HEK293 (cell line): Measurements from ENCODE around the gene TMEM150C.

Source experiments
- CTCF ChIA-PET: fragments of 350-600 bp; formaldehyde crosslinking; extraction: SDS; loops from one replicate; lab custom pipeline; 2021; ENCODE audit warnings: antibody characterized with exemption; lab: Yijun Ruan, JAX
- POLR2A ChIA-PET: fragments of 300-600 bp; formaldehyde crosslinking; extraction: SDS; loops from one replicate; lab custom pipeline; 2020; ENCODE audit warnings: antibody characterized with exemption, inconsistent platforms; lab: Yijun Ruan, JAX
- H3K27ac ChIP-seq: fragments of 200-500 bp; sonication (Bioruptor generic); 2 replicates; pipeline ENCODE4 v1.5.1; 2014; ENCODE audit warnings: low read depth, low read length, control low read depth, inconsistent platforms; ENCODE audit errors: extremely low read depth
- H3K36me3 ChIP-seq, 2 experiments: fragments of 200-500 bp in 1 of 2; sonication (Bioruptor generic) in 1 of 2; 1 replicate in 1 of 2; 2 replicates in 1 of 2; pipeline ENCODE4 v1.5.1; 2014 to 2017; ENCODE audit warnings: inconsistent platforms in 2 of 2, low read length in 2 of 2; ENCODE audit not compliant: control insufficient read depth in 2 of 2, insufficient read depth in 1 of 2
- H3K4me1 ChIP-seq: fragments of 200-500 bp; sonication (Bioruptor generic); 2 replicates; pipeline ENCODE4 v1.5.1; 2014; ENCODE audit warnings: mild to moderate bottlenecking, low read length, inconsistent platforms; ENCODE audit not compliant: control insufficient read depth, insufficient read depth
- H3K4me3 ChIP-seq: 2 replicates; pipeline ENCODE4 v1.5.1; 2011; ENCODE audit warnings: low read depth, mild to moderate bottlenecking, control low read depth, low read length, moderate library complexity
- H3K9me3 ChIP-seq: fragments of 200-500 bp; sonication (Bioruptor generic); 2 replicates; pipeline ENCODE4 v1.5.1; 2014; ENCODE audit warnings: low read depth, low read length, inconsistent platforms; ENCODE audit not compliant: control insufficient read depth, insufficient read depth
- KLF7 ChIP-seq: fragments of 450-650 bp; formaldehyde crosslinking; IDR thresholded peaks from 2 replicates; pipeline ENCODE4 v1.5.1; 2016; ENCODE audit warnings: missing biosample characterization, missing genetic modification characterization, borderline replicate concordance
- SP3 ChIP-seq: fragments of 450-650 bp; formaldehyde crosslinking; IDR thresholded peaks from 2 replicates; pipeline ENCODE4 v1.5.1; 2016; ENCODE audit warnings: missing biosample characterization, missing genetic modification characterization
- ZBTB48 ChIP-seq: fragments of 450-650 bp; formaldehyde crosslinking; IDR thresholded peaks from 2 replicates; pipeline ENCODE4 v1.5.1; 2016; ENCODE audit warnings: missing biosample characterization, missing genetic modification characterization
- ZFP3 ChIP-seq: fragments of 450-650 bp; formaldehyde crosslinking; IDR thresholded peaks from 2 replicates; pipeline ENCODE4 v1.5.1; 2016; ENCODE audit warnings: low read depth, missing biosample characterization, missing genetic modification characterization
- ZNF175 ChIP-seq: fragments of 450-650 bp; formaldehyde crosslinking; IDR thresholded peaks from 2 replicates; pipeline ENCODE4 v1.5.1; 2016; ENCODE audit warnings: missing biosample characterization, missing genetic modification characterization
- ZNF211 ChIP-seq: fragments of 450-650 bp; formaldehyde crosslinking; IDR thresholded peaks from 2 replicates; pipeline ENCODE4 v1.5.1; 2016; ENCODE audit warnings: low read depth, missing biosample characterization, missing genetic modification characterization
- ZNF473 ChIP-seq: fragments of 450-650 bp; formaldehyde crosslinking; IDR thresholded peaks from 2 replicates; pipeline ENCODE4 v1.5.1; 2017; ENCODE audit warnings: missing biosample characterization, missing genetic modification characterization
- ZNF664 ChIP-seq: fragments of 450-650 bp; formaldehyde crosslinking; IDR thresholded peaks from 2 replicates; pipeline ENCODE4 v1.5.1; 2016; ENCODE audit warnings: missing biosample characterization, missing genetic modification characterization
- ZNF677 ChIP-seq: fragments of 450-650 bp; IDR thresholded peaks from 2 replicates; pipeline ENCODE4 v1.5.0; 2018; ENCODE audit warnings: missing biosample characterization, mild to moderate bottlenecking, missing genetic modification characterization, moderate library complexity
- TF ChIP-seq, protein P1 (sequence below): fragments of 450-650 bp; formaldehyde crosslinking; IDR thresholded peaks from 2 replicates; pipeline ENCODE4 v1.5.1; 2016; ENCODE audit warnings: missing biosample characterization, missing genetic modification characterization
- TF ChIP-seq, protein P2 (sequence below): fragments of 450-650 bp; formaldehyde crosslinking; IDR thresholded peaks from 2 replicates; pipeline ENCODE4 v1.5.1; 2017; ENCODE audit warnings: missing biosample characterization, missing genetic modification characterization
- TF ChIP-seq, protein P3 (sequence below): fragments of 450-650 bp; formaldehyde crosslinking; IDR thresholded peaks from 2 replicates; pipeline ENCODE4 v1.5.1; 2016; ENCODE audit warnings: missing biosample characterization, missing genetic modification characterization
- TF ChIP-seq, protein P4 (sequence below): fragments of 450-650 bp; formaldehyde crosslinking; IDR thresholded peaks from 2 replicates; pipeline ENCODE4 v1.5.1; 2016; ENCODE audit warnings: missing biosample characterization, missing genetic modification characterization
- TF ChIP-seq, protein P5 (sequence below): fragments of 450-650 bp; IDR thresholded peaks from 2 replicates; pipeline ENCODE4 v1.5.1; 2018; ENCODE audit warnings: missing biosample characterization, mild to moderate bottlenecking, missing genetic modification characterization
- TF ChIP-seq, protein P6 (sequence below): fragments of 450-650 bp; formaldehyde crosslinking; IDR thresholded peaks from 2 replicates; pipeline ENCODE4 v1.5.1; 2017; ENCODE audit warnings: missing biosample characterization, missing genetic modification characterization
- TF ChIP-seq, protein P7 (sequence below): fragments of 450-650 bp; formaldehyde crosslinking; IDR thresholded peaks from 2 replicates; pipeline ENCODE4 v1.5.1; 2016; ENCODE audit warnings: missing biosample characterization, missing genetic modification characterization

The TMEM150C gene

DNA sequence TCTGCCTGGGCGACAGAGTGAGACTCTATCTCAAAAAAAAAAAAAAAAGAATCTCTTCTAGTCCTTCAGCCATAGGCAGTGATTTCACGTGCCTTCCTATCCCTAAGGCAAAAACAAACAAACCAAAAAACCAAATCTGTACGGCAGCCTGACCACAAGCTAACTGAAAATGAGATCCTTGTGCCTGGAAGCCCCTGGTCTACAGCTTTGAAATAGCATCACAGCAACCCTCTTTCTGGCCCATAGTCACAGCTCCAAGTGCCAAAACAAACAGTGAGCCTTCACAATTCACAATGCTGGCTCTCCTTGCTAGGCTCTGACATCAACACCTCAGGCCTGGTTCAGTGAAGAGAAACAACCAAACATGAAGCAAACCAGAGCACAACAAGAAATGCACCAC lies 46.1 kb downstream of the TMEM150C start (continued):
- TF ChIP-seq, protein P1, sequence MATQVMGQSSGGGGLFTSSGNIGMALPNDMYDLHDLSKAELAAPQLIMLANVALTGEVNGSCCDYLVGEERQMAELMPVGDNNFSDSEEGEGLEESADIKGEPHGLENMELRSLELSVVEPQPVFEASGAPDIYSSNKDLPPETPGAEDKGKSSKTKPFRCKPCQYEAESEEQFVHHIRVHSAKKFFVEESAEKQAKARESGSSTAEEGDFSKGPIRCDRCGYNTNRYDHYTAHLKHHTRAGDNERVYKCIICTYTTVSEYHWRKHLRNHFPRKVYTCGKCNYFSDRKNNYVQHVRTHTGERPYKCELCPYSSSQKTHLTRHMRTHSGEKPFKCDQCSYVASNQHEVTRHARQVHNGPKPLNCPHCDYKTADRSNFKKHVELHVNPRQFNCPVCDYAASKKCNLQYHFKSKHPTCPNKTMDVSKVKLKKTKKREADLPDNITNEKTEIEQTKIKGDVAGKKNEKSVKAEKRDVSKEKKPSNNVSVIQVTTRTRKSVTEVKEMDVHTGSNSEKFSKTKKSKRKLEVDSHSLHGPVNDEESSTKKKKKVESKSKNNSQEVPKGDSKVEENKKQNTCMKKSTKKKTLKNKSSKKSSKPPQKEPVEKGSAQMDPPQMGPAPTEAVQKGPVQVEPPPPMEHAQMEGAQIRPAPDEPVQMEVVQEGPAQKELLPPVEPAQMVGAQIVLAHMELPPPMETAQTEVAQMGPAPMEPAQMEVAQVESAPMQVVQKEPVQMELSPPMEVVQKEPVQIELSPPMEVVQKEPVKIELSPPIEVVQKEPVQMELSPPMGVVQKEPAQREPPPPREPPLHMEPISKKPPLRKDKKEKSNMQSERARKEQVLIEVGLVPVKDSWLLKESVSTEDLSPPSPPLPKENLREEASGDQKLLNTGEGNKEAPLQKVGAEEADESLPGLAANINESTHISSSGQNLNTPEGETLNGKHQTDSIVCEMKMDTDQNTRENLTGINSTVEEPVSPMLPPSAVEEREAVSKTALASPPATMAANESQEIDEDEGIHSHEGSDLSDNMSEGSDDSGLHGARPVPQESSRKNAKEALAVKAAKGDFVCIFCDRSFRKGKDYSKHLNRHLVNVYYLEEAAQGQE (tag by site-specific recombination): no peak
- no peak for TF ChIP-seq KLF7 (tag by site-specific recombination)

DNA sequence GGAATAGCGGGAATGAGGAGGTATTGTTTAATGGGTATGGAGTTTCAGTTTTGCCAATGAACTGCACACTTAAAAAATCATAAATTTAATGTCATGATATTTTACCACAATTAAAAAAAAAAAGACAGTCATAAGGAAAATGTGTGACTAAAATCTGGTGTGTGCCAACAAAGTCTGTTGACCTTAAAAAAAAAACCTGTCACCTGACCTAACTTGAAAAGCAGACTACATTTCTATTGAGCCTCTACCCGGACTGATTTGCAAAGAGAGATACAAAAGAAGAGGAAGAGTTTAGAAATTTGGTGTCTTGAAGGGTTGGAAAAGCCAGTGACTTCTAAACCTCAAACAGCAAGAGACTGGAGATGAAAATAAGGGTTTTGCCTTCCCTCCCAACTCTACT lies 48.4 kb downstream of the TMEM150C start:
- H3K36me3 ChIP-seq: no peaks in the 10 kb centered on the region
- no peak overlapping the region for H3K4me3 ChIP-seq
- 0 out of 2 replicates have a peak, but pooled peaks cover 3% of the 10 kb centered on the region for H3K4me1 ChIP-seq
- TF ChIP-seq, protein P1 (tag by site-specific recombination): no peak
- TF ChIP-seq ZFP3 (tag by site-specific recombination) (no peak), ZBTB48 (tag by site-specific recombination) (no peak), ZNF677 (tag by site-specific recombination) (no peak), ZNF175 (tag by site-specific recombination) (no peak), ZNF664 (tag by site-specific recombination) (no peak), ZNF473 (tag by site-specific recombination) (no peak), ZNF211 (tag by site-specific recombination) (no peak), SP3 (tag by site-specific recombination) (no peak)
- TF ChIP-seq, protein P2, sequence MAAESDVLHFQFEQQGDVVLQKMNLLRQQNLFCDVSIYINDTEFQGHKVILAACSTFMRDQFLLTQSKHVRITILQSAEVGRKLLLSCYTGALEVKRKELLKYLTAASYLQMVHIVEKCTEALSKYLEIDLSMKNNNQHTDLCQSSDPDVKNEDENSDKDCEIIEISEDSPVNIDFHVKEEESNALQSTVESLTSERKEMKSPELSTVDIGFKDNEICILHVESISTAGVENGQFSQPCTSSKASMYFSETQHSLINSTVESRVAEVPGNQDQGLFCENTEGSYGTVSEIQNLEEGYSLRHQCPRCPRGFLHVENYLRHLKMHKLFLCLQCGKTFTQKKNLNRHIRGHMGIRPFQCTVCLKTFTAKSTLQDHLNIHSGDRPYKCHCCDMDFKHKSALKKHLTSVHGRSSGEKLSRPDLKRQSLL (tag by site-specific recombination): no peak
- TF ChIP-seq, protein P3, sequence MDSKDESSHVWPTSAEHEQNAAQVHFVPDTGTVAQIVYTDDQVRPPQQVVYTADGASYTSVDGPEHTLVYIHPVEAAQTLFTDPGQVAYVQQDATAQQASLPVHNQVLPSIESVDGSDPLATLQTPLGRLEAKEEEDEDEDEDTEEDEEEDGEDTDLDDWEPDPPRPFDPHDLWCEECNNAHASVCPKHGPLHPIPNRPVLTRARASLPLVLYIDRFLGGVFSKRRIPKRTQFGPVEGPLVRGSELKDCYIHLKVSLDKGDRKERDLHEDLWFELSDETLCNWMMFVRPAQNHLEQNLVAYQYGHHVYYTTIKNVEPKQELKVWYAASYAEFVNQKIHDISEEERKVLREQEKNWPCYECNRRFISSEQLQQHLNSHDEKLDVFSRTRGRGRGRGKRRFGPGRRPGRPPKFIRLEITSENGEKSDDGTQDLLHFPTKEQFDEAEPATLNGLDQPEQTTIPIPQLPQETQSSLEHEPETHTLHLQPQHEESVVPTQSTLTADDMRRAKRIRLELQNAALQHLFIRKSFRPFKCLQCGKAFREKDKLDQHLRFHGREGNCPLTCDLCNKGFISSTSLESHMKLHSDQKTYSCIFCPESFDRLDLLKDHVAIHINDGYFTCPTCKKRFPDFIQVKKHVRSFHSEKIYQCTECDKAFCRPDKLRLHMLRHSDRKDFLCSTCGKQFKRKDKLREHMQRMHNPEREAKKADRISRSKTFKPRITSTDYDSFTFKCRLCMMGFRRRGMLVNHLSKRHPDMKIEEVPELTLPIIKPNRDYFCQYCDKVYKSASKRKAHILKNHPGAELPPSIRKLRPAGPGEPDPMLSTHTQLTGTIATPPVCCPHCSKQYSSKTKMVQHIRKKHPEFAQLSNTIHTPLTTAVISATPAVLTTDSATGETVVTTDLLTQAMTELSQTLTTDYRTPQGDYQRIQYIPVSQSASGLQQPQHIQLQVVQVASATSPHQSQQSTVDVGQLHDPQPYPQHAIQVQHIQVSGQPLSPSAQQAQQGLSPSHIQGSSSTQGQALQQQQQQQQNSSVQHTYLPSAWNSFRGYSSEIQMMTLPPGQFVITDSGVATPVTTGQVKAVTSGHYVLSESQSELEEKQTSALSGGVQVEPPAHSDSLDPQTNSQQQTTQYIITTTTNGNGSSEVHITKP (tag by site-specific recombination): no peak
- TF ChIP-seq, protein P4, sequence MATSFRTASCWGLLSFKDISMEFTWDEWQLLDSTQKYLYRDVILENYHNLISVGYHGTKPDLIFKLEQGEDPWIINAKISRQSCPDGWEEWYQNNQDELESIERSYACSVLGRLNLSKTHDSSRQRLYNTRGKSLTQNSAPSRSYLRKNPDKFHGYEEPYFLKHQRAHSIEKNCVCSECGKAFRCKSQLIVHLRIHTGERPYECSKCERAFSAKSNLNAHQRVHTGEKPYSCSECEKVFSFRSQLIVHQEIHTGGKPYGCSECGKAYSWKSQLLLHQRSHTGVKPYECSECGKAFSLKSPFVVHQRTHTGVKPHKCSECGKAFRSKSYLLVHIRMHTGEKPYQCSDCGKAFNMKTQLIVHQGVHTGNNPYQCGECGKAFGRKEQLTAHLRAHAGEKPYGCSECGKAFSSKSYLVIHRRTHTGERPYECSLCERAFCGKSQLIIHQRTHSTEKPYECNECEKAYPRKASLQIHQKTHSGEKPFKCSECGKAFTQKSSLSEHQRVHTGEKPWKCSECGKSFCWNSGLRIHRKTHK (tag by site-specific recombination): no peak
- TF ChIP-seq, protein P5, sequence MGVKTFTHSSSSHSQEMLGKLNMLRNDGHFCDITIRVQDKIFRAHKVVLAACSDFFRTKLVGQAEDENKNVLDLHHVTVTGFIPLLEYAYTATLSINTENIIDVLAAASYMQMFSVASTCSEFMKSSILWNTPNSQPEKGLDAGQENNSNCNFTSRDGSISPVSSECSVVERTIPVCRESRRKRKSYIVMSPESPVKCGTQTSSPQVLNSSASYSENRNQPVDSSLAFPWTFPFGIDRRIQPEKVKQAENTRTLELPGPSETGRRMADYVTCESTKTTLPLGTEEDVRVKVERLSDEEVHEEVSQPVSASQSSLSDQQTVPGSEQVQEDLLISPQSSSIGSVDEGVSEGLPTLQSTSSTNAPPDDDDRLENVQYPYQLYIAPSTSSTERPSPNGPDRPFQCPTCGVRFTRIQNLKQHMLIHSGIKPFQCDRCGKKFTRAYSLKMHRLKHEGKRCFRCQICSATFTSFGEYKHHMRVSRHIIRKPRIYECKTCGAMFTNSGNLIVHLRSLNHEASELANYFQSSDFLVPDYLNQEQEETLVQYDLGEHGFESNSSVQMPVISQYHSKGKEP (tag by site-specific recombination): no peak
- TF ChIP-seq, protein P6, sequence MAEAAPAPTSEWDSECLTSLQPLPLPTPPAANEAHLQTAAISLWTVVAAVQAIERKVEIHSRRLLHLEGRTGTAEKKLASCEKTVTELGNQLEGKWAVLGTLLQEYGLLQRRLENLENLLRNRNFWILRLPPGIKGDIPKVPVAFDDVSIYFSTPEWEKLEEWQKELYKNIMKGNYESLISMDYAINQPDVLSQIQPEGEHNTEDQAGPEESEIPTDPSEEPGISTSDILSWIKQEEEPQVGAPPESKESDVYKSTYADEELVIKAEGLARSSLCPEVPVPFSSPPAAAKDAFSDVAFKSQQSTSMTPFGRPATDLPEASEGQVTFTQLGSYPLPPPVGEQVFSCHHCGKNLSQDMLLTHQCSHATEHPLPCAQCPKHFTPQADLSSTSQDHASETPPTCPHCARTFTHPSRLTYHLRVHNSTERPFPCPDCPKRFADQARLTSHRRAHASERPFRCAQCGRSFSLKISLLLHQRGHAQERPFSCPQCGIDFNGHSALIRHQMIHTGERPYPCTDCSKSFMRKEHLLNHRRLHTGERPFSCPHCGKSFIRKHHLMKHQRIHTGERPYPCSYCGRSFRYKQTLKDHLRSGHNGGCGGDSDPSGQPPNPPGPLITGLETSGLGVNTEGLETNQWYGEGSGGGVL: no peak
- TF ChIP-seq, protein P7, sequence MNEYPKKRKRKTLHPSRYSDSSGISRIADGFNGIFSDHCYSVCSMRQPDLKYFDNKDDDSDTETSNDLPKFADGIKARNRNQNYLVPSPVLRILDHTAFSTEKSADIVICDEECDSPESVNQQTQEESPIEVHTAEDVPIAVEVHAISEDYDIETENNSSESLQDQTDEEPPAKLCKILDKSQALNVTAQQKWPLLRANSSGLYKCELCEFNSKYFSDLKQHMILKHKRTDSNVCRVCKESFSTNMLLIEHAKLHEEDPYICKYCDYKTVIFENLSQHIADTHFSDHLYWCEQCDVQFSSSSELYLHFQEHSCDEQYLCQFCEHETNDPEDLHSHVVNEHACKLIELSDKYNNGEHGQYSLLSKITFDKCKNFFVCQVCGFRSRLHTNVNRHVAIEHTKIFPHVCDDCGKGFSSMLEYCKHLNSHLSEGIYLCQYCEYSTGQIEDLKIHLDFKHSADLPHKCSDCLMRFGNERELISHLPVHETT: no peak
- POLR2A ChIA-PET: no interaction called here
- CTCF ChIA-PET: no interaction called here
- no peak overlapping the region for H3K27ac ChIP-seq
- no peaks in the 10 kb centered on the region for H3K9me3 ChIP-seq
